Measurements from ENCODE around the gene OAS1.

OAS1 gene

GRCh38 chr12:112965643-112966042 is 58.9 kb downstream of the OAS1 start:
- no peak for DNase-seq (ENCODE audit: low read depth in 2 of 2)

GRCh38 chr12:112967306-112967705 is 60.5 kb downstream of the OAS1 start:
- no peak for DNase-seq (ENCODE audit: low read depth in 2 of 2)

- no peak for DNase-seq (ENCODE audit: low read depth in 2 of 2)
Measured at GRCh38 chr12:112967858-112968257, 61.1 kb downstream of the OAS1 start.

Data from activated CD4-positive, alpha-beta T cell treated with anti-CD3 and anti-CD28 coated beads for 24 hours (primary cell).